ENCODE measurements around the gene ZC3H7A.
"Not testable (repeated sequence)": the region's sequence is repeated elsewhere in the genome, so short reads cannot be mapped to it uniquely, and the experiment has no call there.

ZC3H7A gene

DNA sequence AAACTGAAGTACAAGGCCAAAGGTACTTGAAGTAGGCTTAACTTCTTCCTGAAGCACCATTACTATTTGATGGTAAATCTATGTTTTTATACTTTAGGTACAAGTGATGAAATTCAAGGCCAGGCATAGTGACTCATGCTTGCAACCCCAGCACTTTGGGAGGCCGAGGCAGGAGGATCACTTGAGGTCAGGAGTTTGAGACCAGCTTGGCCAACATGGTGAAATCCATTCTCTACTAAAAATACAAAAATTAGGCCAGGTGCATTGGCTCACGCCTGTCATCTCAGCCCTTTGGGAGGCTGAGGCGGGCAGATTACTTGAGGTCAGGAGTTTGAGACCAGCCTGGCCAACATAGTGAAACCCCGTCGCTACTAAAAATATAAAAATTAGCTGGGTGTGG lies 26.6 kb upstream of the ZC3H7A start:
- not testable (repeated sequence) for ATAC-seq (ENCODE audit: low read depth); H3K27ac Mint-ChIP-seq; H3K4me3 Mint-ChIP-seq; H3K4me1 Mint-ChIP-seq; H3K27me3 Mint-ChIP-seq; H3K9me3 Mint-ChIP-seq; DNase-seq (ENCODE audit: low spot score in 2 of 2); H3K36me3 Mint-ChIP-seq

DNA sequence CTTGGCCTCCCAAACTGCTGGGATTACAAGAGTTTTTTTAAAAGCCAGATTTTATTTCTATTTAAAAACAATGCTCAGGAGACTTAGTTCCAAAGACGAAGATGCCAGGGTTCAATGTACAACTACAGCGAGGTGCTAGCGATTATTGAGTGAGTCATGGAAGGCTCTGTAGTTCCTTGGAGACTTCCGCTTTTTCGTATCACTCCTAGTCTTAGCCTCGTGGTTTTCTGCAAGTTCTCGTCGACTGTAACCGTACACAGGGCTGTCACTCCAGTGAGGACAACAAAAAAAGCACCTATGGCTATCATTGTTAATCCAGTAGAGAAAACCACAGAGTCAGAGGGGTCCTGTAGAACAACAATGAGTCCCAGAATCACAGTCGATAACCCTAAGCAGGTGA lies 22.7 kb upstream of the ZC3H7A start:
- DNase-seq (ENCODE audit: low spot score in 2 of 2) (no peak), ATAC-seq (ENCODE audit: low read depth) (peak; percentile 59)
- Mint-ChIP-seq H3K4me1 (no peaks in the 10 kb centered on the region), H3K9me3 (no peaks in the 10 kb centered on the region), H3K27ac (no peak overlapping the region), H3K27me3 (no peaks in the 10 kb centered on the region), H3K36me3 (no peaks in the 10 kb centered on the region), H3K4me3 (no peak overlapping the region)

DNA sequence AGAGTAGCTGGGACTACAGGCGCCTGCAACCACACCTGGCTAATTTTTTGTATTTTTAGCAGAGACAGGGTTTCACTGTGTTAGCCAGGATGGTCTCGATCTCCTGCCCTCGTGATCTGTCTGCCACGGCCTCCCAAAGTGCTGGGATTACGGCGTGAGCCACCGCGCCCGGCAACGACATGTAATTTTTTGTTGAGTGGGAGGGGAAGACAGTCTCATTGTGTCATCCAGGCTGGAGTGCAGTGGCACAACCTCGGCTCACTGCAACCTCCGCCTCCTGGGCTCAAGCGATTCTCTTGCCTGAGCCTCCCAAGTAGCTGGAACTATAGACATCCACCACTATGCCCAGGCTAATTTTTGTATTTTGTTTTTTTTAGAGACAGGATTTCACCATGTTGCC lies 21.9 kb upstream of the ZC3H7A start:
- not testable (repeated sequence) for H3K4me3 Mint-ChIP-seq; DNase-seq (ENCODE audit: low spot score in 2 of 2); H3K9me3 Mint-ChIP-seq; H3K27ac Mint-ChIP-seq; ATAC-seq (ENCODE audit: low read depth); H3K27me3 Mint-ChIP-seq; H3K36me3 Mint-ChIP-seq; H3K4me1 Mint-ChIP-seq

DNA sequence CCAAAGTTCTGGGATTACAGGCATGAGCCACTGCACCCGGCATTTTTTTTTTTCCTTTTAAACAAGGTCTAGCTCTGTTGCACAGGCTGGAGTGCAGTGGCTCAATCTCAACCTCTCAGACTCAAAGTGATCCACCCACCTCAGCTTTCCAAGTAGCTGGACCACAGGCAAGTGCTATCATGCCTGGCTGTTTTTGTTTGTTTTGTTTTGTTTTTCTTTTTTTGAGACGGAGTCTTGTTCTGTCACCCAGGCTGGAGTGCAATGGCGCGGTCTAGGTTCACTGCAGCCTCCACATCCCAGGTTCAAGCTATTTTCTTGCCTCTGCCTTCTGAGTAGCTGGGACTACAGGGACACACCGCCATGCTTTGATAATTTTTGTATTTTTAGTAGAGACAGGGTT lies 19.1 kb upstream of the ZC3H7A start:
- no peak for DNase-seq (ENCODE audit: low spot score in 2 of 2)
- H3K36me3 Mint-ChIP-seq = no peaks in the 10 kb centered on the region
- no peak overlapping the region for H3K4me3 Mint-ChIP-seq
- no peaks in the 10 kb centered on the region for H3K9me3 Mint-ChIP-seq
- H3K27me3 Mint-ChIP-seq = peaks cover 1% of the 10 kb centered on the region
- ATAC-seq (ENCODE audit: low read depth) = no peak
- H3K4me1 Mint-ChIP-seq = peaks cover 2% of the 10 kb centered on the region
- no peak overlapping the region for H3K27ac Mint-ChIP-seq

DNA sequence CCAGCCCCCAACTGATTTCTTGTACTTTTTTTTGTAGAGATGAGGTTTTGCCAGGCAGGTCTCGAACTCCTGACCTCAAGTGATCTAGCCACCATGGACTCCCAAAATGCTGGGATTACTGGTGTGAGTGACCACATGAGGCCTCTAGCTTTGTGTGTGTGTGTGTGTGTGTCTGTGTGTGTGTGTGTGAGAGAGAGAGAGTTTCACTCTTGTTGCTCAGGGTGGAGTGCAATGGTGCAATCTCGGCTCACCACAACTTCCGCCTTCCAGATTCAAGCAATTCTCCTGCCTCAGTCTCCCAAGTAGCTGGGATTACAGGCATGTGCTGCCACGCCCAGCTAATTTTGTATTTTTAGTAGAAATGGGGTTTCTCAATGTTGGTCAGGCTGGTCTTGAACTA lies 17.7 kb upstream of the ZC3H7A start:
- not testable (repeated sequence) for H3K4me3 Mint-ChIP-seq

GRCh38 chr16:11806721-11807120 lies 9.7 kb upstream of the ZC3H7A start:
- ATAC-seq (ENCODE audit: low read depth) (no peak), DNase-seq (ENCODE audit: low spot score in 2 of 2) (no peak)
- no peak overlapping the region for H3K4me3 Mint-ChIP-seq
- H3K9me3 Mint-ChIP-seq = peaks cover 3% of the 10 kb centered on the region
- H3K36me3 Mint-ChIP-seq = no peaks in the 10 kb centered on the region
- H3K27ac Mint-ChIP-seq = no peak overlapping the region
- peaks cover 9% of the 10 kb centered on the region for H3K4me1 Mint-ChIP-seq
- H3K27me3 Mint-ChIP-seq = no peaks in the 10 kb centered on the region

More for the DNA sequence above, 17.7 kb upstream of the ZC3H7A start:
- not testable (repeated sequence) for H3K36me3 Mint-ChIP-seq; ATAC-seq (ENCODE audit: low read depth); H3K27ac Mint-ChIP-seq; H3K4me1 Mint-ChIP-seq; H3K27me3 Mint-ChIP-seq; H3K9me3 Mint-ChIP-seq; DNase-seq (ENCODE audit: low spot score in 2 of 2)

- peaks cover 3% of the 10 kb centered on the region for H3K9me3 Mint-ChIP-seq
- DNase-seq (ENCODE audit: low spot score in 2 of 2) (no peak), ATAC-seq (ENCODE audit: low read depth) (no peak)
- H3K27ac Mint-ChIP-seq = no peak overlapping the region
- no peak overlapping the region for H3K4me3 Mint-ChIP-seq
- H3K36me3 Mint-ChIP-seq = no peaks in the 10 kb centered on the region
- no peaks in the 10 kb centered on the region for H3K27me3 Mint-ChIP-seq
- peaks cover 8% of the 10 kb centered on the region for H3K4me1 Mint-ChIP-seq
Observed at GRCh38 chr16:11805556-11805955, 8.5 kb upstream of the ZC3H7A start.

DNA sequence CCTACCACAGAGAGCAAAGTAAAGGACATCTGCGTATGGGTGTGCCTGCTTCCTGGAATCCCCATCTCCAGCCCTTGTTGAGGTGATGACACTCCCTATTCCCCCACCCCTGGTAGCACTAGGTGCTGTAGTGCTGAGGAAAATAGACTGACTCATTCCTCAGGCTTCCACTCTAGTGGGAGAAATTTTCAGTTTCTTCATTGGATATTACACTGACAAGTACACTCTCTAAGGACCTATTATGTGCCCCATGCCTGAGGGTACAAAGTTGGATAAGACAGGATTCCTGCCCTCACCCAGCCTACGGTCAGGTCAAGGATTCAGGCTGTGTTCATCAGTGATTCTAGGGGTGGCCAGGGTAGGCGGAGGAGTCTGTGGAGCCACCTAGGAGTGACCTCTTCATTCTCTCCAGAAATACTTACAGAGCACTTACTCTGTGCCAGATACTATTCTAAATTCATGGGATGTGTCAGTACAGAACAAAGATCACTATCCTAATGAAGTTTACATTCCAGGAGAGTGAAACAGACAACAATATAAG lies 4.5 kb upstream of the ZC3H7A start:
- DNase-seq (ENCODE audit: low spot score in 2 of 2) (no peak), ATAC-seq (ENCODE audit: low read depth) (no peak)
- H3K4me3 Mint-ChIP-seq = no peak overlapping the region
- peak overlapping the region; percentile 12 for H3K27ac Mint-ChIP-seq
- H3K27me3 Mint-ChIP-seq = no peaks in the 10 kb centered on the region
- no peaks in the 10 kb centered on the region for H3K9me3 Mint-ChIP-seq
- H3K36me3 Mint-ChIP-seq = no peaks in the 10 kb centered on the region
- H3K4me1 Mint-ChIP-seq = peaks cover 31% of the 10 kb centered on the region

DNA sequence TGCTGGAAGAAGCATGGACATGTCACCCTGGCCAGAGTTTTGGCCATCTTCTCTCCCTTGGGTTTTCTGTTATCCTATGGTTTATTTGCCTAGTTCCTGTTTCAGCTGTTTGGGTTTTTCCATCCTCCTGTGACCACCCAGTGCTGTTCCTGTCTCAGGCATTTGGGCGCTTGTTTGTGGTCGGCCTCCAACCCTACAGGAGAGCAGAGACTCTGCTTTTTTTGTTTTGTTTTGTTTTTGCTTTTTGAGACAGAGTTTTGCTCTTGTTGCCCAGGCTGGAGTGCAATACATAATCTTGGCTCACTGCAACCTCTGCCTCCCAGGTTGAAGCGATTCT lies 3.3 kb upstream of the ZC3H7A start:
- Mint-ChIP-seq H3K36me3 (no peaks in the 10 kb centered on the region), H3K27me3 (no peaks in the 10 kb centered on the region), H3K4me1 (peaks cover 35% of the 10 kb centered on the region), H3K27ac (peak overlapping the region; percentile 99), H3K4me3 (peak overlapping the region; percentile 60), H3K9me3 (no peaks in the 10 kb centered on the region)
- ATAC-seq (ENCODE audit: low read depth) (no peak), DNase-seq (ENCODE audit: low spot score in 2 of 2) (no peak)

DNA sequence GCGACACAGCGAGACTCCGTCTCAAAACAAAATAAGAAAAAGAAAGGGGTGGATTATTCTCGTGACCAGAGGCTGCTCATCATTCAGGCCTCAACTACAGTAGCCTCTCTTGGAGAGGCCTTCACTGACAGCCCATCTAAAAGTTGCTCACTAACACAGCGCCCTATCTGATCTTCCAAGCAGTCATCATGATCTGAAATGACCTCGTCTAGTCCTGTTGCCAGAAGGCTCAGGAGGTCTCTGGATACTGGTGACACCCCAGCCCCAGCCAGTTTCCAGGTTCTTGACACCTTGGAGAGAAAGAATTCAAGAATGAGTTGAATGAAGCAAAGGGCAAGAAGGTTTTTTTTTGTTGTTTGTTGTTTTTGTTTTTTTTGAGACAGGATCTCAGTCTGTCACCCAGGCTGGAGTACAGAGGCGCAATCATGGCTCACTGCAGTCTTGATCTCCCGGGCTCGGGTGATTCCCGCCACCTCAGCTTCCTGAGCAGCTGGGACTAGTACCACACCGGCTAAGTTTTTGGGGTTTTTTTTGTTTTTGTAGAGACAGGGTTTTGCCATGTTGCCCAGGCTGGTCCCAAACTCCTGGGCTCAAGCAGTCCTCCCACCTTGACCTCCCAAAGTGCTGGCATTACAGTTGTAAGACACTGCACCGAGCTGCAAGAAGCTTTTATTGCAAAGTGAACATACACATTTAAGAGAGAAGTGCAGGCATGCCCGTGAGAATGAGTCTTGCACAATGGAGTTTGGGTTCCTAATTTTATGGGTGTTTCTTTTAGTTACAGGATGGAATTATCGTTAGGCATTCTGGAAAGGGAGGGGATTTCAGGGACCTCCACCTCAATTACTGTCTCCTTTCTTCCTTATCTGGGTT lies 2.7 kb upstream of the ZC3H7A start:
- peak in 1 of 2 donors; percentile 21 for DNase-seq (ENCODE audit: low spot score in 2 of 2)
- H3K4me1 Mint-ChIP-seq = peaks cover 40% of the 10 kb centered on the region

DNA sequence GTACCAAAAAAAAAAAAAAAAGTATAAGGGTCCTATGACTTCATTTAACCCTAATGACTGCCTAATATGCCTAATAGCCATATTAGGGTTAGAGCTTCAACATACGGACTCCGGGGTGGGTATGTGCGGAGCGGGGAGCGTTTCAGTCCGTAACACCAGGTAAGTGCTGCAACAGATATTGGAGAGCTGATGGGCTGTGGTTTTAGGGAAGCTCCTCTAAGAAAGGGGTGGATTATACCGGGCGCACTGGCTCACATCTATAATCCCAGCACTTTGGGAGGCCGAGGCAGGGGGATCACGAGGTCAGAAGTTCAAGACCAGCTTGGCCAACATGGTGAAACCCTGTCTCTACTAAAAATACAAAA lies 1.9 kb upstream of the ZC3H7A start:
- DNase-seq (ENCODE audit: low spot score in 2 of 2) = no peak
- H3K36me3 Mint-ChIP-seq = peaks cover 5% of the 10 kb centered on the region
- H3K4me3 Mint-ChIP-seq = peak overlapping the region; percentile 90
- H3K4me1 Mint-ChIP-seq = peaks cover 46% of the 10 kb centered on the region
- no peaks in the 10 kb centered on the region for H3K27me3 Mint-ChIP-seq
- ATAC-seq (ENCODE audit: low read depth) = no peak
- H3K27ac Mint-ChIP-seq = peak overlapping the region; percentile 99
- H3K9me3 Mint-ChIP-seq = no peaks in the 10 kb centered on the region

More for the DNA sequence above, 2.7 kb upstream of the ZC3H7A start:
- Mint-ChIP-seq H3K27ac (peak overlapping the region; percentile 99), H3K27me3 (no peaks in the 10 kb centered on the region), H3K9me3 (no peaks in the 10 kb centered on the region), H3K36me3 (peaks cover 4% of the 10 kb centered on the region), H3K4me3 (peak overlapping the region; percentile 60)
- ATAC-seq (ENCODE audit: low read depth) = no peak

DNA sequence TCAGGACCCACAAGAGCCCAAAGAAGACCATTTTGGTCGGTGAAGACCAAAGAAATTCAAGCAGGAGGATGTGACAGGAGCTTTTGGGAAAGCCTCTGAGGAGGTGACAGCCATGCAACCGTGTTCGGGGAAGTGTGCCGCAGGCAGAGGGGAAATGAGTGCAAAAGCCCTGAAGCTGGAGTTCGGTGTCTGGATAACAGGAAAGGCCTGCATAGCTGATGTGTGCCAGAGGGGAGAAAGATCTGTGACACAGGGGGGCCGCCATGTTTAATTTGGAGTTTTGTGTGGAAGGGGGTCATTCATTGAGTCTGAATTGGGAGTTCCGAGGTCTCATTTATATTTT lies 870 bp upstream of the ZC3H7A start:
- no peak for ATAC-seq (ENCODE audit: low read depth)
- peak in 1 of 2 donors; percentile 12 for DNase-seq (ENCODE audit: low spot score in 2 of 2)
- Mint-ChIP-seq H3K9me3 (no peaks in the 10 kb centered on the region), H3K4me3 (peak overlapping the region; percentile 90), H3K36me3 (peaks cover 5% of the 10 kb centered on the region), H3K4me1 (peaks cover 51% of the 10 kb centered on the region), H3K27me3 (no peaks in the 10 kb centered on the region), H3K27ac (peak overlapping the region; percentile 99)

DNA sequence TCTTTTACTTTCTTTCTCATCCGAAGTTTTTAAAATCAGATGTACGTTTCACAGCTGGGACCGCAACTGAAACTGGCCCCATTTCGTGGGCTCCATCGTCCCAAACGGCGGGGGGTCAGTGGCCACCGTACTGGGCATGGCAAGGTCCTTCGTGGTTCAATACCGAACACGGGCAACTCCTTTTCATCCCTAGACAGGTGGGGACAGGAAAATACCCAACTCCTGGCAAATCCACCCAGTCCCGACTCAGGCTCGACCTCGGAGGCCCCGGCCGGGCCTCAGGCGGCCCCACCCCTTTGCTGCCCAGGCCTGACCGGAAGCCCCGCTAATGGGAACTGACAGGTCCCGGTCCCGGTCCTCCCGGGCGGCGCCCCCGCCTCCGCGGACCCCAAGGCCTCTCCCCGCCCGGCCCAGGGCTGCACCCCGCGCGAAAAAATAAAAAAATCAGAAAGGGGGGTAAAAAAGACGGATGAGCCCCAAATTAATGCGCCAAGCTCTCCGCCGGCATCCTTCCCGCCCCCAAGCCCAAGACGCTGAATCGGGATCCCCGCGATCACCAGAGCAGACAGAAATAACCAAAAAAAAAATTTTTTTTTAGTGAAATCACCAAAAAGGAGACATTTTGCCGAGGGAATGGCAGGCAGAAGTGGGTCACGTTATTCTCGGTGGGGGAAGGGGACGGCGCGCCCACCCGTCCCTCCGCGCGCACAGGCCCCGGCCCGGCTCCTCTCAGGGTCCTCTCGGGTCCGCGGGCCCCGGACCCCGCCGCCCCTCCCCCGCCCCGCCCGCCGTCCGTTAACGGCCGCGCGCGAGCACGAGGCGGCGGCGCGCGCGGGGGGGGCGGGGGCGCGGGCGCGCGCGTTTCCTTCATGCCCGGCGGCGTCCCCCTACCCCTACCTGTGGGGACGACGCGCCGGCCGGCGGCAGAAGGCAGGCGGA lies 562 bp downstream of the ZC3H7A start:
- peak overlapping the region; percentile 99 for H3K27ac Mint-ChIP-seq
- H3K27me3 Mint-ChIP-seq = no peaks in the 10 kb centered on the region
- H3K9me3 Mint-ChIP-seq = no peaks in the 10 kb centered on the region
- H3K4me3 Mint-ChIP-seq = peak overlapping the region; percentile 90
- peaks cover 57% of the 10 kb centered on the region for H3K4me1 Mint-ChIP-seq
- DNase-seq (ENCODE audit: low spot score in 2 of 2) = peak in 1 of 2 donors; percentile 6
- H3K36me3 Mint-ChIP-seq = peaks cover 5% of the 10 kb centered on the region
- ATAC-seq (ENCODE audit: low read depth) = no peak

DNA sequence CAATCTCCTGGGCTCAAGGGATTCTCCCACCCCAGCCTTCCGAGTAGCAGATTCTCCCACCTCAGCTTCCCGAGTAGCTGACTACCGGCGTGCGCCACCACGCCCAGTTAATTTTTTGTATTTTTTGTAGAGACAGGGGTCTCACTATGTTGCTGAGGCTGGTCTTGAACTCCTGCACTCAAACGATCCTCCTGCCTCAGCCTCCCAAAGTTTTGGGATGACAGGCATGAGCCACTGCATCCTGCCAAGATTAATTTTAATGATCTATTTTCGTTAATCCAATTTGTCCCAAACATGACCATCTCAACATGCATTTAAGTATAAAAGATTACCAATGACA lies 1.2 kb downstream of the ZC3H7A start:
- Mint-ChIP-seq H3K27me3 (no peaks in the 10 kb centered on the region), H3K4me1 (peaks cover 63% of the 10 kb centered on the region), H3K36me3 (peaks cover 5% of the 10 kb centered on the region), H3K4me3 (peak overlapping the region; percentile 85), H3K9me3 (no peaks in the 10 kb centered on the region), H3K27ac (peak overlapping the region; percentile 99)
- DNase-seq (ENCODE audit: low spot score in 2 of 2) (no peak), ATAC-seq (ENCODE audit: low read depth) (no peak)
